GM13976 (cell line): ENCODE results near the gene TRAPPC12.

Source experiments
- DNase-seq: peaks from one replicate; pipeline ENCODE4 v3.0.0; 2012; ENCODE audit warnings: low spot score
- in situ Hi-C: fragments of 300-500 bp; cut with MboI; formaldehyde crosslinking; loops from one replicate; pipeline ENCODE4 v1.12.0; 2022; ENCODE audit warnings: low sequenced_read_pairs, mixed read lengths, inconsistent platforms; ENCODE audit not compliant: unreplicated experiment
- TF ChIP-seq, protein P1 (sequence below): IDR thresholded peaks from 2 replicates; pipeline ENCODE4 v1.5.1; 2012; ENCODE audit warnings: borderline replicate concordance, mild to moderate bottlenecking; ENCODE audit not compliant: insufficient read depth; ENCODE audit errors: extremely low read depth, missing control alignments, control extremely low read depth

The TRAPPC12 gene

DNA sequence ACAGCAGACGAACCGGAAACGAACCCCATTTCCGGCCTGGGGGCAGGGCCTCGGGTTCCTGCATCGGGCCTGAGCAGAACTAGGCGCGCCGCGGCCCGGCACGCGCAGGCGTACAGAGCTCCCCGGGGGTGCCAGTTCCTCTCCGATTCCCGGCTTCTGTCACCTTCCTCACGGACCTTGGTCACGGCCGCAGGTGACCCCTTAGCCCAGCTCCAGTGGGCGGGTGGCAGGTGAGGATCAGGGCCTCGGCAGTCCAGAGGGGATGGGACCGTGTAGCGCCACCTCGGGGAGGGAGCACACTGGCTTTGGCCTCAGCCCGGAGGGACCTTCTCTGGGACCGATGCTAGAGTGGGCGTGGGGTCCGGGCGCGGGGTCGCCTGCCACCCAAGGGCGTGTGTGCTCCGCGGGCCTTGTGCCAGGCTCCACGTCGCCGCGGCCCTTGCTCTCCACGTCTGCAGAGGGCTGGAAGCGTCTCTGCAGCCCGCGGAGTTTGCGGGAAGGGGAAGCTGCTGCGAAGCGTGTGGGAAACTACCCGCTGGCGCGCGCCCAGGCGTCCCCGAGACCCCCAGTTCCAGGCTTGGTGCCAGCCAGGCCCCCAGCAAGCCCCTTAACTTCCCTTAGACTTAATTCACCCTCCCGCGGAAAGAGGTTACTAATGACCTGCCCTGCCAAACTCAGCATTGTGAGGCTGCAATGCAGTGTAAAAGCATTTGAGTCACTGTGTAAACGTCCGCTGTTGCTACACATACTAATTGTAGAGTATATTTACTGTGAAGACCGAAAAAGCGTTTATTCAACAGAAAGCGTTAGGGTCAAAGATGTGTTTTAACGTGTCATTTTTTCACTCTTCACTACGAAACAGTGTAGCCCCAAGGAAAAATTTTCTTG, at the start of gene TRAPPC12:
Gene TRAPPC12, plus strand, starts transcription at position 48 of the 888 bp plus-strand sequence. CDS start 7,930 bp downstream, outside the sequence.
- in situ Hi-C loops, result no loop called here
- peak; percentile 92 for DNase-seq
- TF ChIP-seq, protein P1, sequence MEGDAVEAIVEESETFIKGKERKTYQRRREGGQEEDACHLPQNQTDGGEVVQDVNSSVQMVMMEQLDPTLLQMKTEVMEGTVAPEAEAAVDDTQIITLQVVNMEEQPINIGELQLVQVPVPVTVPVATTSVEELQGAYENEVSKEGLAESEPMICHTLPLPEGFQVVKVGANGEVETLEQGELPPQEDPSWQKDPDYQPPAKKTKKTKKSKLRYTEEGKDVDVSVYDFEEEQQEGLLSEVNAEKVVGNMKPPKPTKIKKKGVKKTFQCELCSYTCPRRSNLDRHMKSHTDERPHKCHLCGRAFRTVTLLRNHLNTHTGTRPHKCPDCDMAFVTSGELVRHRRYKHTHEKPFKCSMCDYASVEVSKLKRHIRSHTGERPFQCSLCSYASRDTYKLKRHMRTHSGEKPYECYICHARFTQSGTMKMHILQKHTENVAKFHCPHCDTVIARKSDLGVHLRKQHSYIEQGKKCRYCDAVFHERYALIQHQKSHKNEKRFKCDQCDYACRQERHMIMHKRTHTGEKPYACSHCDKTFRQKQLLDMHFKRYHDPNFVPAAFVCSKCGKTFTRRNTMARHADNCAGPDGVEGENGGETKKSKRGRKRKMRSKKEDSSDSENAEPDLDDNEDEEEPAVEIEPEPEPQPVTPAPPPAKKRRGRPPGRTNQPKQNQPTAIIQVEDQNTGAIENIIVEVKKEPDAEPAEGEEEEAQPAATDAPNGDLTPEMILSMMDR, result peak; percentile 43

DNA sequence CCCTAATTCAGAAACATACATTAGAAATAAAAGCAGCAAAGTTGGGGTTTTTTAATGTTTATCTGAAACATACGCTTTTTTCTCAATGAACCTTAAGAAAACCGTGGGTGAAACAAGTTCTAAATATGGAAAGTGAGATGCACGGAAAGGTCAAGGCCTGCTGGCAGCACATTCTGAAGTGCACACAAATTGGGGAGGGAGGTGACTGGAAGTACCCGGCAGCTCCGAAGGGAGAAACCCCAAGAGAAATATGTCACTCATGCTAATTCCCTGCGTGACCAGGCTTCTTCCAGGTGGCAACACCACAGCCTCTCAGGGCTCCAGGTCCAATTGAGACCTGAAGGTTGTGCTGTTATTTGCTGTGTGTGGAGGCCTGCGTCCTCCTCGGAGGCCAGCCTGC, 47.4 kb upstream of the TRAPPC12 start:
- TF ChIP-seq, protein P1, result no peak
- no peak for DNase-seq
- in situ Hi-C loops, result no loop called here

DNA sequence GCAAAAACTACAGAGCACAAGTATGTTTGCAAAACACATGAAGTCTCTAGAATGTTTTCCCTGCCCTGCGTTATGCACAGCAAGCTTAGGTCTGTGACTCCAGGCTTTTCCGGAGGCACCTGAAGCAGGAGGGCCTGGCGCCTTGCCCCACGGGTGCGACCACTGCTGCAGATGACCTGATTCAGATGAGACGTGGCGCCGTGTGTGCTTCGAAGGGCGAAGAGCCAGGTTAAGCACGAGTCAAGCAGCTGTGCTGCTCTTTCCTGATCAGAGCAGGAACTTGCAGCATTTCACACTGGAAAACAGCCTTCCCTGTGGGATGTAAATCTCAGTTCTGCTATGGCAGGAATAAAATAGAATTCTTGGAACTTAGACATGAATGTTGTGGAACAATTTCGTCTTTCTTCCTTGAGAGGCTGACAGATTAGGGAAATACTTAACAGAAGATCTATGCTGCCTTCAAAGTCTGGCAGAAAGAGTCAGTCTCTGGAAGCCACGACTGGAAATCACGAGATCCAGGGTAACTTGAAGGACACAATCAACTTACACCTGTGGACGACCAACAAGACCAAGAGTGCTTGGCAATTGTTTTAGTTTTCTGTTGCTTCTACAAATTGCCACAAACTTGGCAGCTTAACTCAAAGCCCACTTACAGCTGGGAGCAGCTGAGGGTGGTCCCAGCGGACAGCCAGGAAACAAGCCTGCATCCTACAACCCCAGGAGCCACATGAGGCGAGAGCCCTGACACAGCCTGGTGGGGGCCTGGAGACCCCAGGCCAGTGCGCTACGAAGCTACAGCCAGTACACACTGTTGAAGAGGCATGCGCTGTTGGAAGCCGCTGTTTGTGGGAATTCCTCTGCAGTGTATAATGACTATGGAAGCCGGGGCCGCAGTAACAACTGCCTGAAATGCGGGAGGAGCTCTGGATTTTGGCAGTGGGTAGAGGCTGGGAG, 44.8 kb upstream of the TRAPPC12 start:
- no peak for DNase-seq
- in situ Hi-C loops, result no loop called here
- TF ChIP-seq, protein P1, result no peak

DNA sequence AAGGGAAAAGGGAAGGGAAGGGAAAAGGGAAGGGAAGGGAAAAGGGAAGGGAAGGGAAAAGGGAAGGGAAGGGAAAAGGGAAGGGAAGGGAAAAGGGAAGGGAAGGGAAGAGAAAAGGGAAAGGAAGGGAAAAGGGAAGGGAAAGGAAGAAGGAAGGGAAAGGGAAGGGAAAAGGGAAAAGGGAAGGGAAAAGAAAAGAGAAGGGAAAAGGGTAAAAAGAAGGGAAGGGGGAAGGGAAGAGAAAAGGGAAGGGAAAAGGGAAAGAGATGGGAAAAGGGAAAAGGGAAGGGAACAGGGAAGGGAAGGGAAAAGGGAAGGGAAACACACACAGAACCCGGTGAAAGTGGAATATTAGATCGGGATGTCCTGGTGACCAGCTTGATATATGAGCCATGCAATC, 42.6 kb upstream of the TRAPPC12 start:
- in situ Hi-C loops, result no loop called here
- DNase-seq, result no peak
- TF ChIP-seq, protein P1, result no peak

DNA sequence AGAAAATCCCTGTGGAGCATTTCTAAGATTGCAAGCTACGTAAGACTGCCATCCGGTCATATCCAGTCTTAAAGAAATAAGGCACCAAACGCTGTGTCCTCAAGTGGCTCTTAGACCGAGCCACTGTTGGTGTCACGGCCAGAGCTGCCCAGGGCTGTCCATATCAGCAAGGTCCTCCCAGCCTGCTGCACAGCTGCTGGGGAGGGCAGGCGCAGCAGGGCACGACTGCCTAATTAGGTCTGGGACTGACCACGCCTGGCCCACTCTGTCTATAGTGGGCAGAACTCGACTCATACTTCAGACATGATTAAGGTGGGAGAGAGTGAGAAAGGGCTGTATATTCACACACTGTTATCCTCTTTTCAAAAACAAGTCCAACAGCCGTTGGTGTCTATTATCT, 41.2 kb upstream of the TRAPPC12 start:
- in situ Hi-C loops, result no loop called here
- DNase-seq, result no peak

DNA sequence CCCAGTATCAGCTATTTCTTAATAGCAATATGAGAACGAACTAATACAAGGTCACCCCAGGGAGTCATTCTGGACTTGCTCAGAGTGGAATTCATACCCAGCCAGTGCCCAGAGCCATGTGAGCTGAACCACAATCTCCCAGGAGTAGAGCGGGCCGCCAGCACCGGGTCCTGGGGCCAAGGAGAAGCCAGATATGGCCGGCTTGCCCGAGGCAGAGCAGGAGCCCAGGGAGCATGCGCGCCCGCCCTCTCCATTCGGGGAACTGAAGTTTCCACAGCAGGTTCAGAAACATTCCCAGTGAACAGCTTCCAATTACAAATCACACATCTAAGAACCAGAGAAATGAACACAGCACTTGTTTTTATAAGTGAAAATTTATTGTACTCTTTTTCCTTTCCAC, 39.4 kb upstream of the TRAPPC12 start:
- in situ Hi-C loops, result no loop called here
- TF ChIP-seq, protein P1, result no peak
- DNase-seq, result no peak

More for the DNA sequence above, 41.2 kb upstream of the TRAPPC12 start:
- TF ChIP-seq, protein P1, result no peak
